GM23338 (cell line): ENCODE data around the gene APOBEC3B. TPM values are rescaled to one million over a fixed set of nuclear protein-coding genes. Genes with fewer than 3 reads are reported as not detected.
A peak's percentile ranks its signal among the peaks of the same experiment; 100 is the strongest.

Experiments used
- ATAC-seq: fragments of 200-7000 bp; cut with Tn5 transposase; 3 replicates; pipeline ENCODE4 v1.9.1; 2020
- DNase-seq: peaks from one replicate; pipeline ENCODE4 v3.0.0-alpha.2; 2015; ENCODE audit warnings: low spot score
- H2AFZ ChIP-seq: fragments of 200-600 bp; sonication (generic); 2 replicates; pipeline ENCODE4 v1.8.0; 2016; ENCODE audit warnings: antibody characterized with exemption, mild to moderate bottlenecking, moderate library complexity
- H3F3A ChIP-seq: fragments of 200-600 bp; sonication (generic); replicated peaks from 2 replicates; pipeline ENCODE4 v1.8.0; 2017; ENCODE audit warnings: antibody characterized with exemption, mixed run types, low read depth
- H3K27ac ChIP-seq: fragments of 200-600 bp; sonication (generic); 2 replicates; pipeline ENCODE4 v1.6.1; 2016; ENCODE audit warnings: low read depth
- H3K27me3 ChIP-seq: fragments of 200-600 bp; sonication (generic); 2 replicates; pipeline ENCODE4 v1.8.0; 2016; ENCODE audit warnings: mild to moderate bottlenecking, mixed run types, moderate library complexity; ENCODE audit not compliant: insufficient read depth
- H3K36me3 ChIP-seq: fragments of 200-600 bp; sonication (generic); 2 replicates; pipeline ENCODE4 v1.8.0; 2016; ENCODE audit warnings: mild to moderate bottlenecking; ENCODE audit not compliant: insufficient read depth
- H3K4me1 ChIP-seq: fragments of 200-600 bp; sonication (generic); 2 replicates; pipeline ENCODE4 v1.8.0; 2016; ENCODE audit warnings: mild to moderate bottlenecking, moderate library complexity; ENCODE audit not compliant: insufficient read depth
- H3K4me2 ChIP-seq: fragments of 200-600 bp; sonication (generic); 2 replicates; pipeline ENCODE4 v1.7.1; 2017; ENCODE audit warnings: mixed run types
- H3K4me3 ChIP-seq: fragments of 200-600 bp; sonication (generic); 2 replicates; pipeline ENCODE4 v1.6.1; 2016; ENCODE audit warnings: mixed run types
- H3K79me2 ChIP-seq: fragments of 200-600 bp; sonication (generic); replicated peaks from 2 replicates; pipeline ENCODE4 v1.8.0; 2017; ENCODE audit warnings: mild to moderate bottlenecking; ENCODE audit not compliant: insufficient read depth
- H3K9me2 ChIP-seq: fragments of 200-600 bp; sonication (generic); 2 replicates; pipeline ENCODE4 v1.8.0; 2017; ENCODE audit not compliant: insufficient read depth
- H4K20me1 ChIP-seq: fragments of 200-600 bp; sonication (generic); replicated peaks from 2 replicates; pipeline ENCODE4 v1.8.0; 2017; ENCODE audit warnings: mild to moderate bottlenecking; ENCODE audit not compliant: insufficient read depth
- H3K27ac Mint-ChIP-seq: 2 replicates; pipeline ENCODE4 v1.8.0; 2020; ENCODE audit warnings: inconsistent platforms, mild to moderate bottlenecking, moderate library complexity, mixed read lengths
- H3K27me3 Mint-ChIP-seq: 3 replicates; pipeline ENCODE4 v1.8.0; 2022; ENCODE audit warnings: low read depth, mild to moderate bottlenecking, moderate library complexity, mixed read lengths, inconsistent platforms; ENCODE audit not compliant: insufficient read depth, poor library complexity
- H3K36me3 Mint-ChIP-seq: 3 replicates; pipeline ENCODE4 v1.8.0; 2021; ENCODE audit warnings: low read depth, mild to moderate bottlenecking, inconsistent platforms, moderate library complexity, mixed read lengths
- H3K4me1 Mint-ChIP-seq: 3 replicates; pipeline ENCODE4 v1.8.0; 2020; ENCODE audit warnings: mild to moderate bottlenecking, inconsistent platforms, mixed read lengths
- H3K4me3 Mint-ChIP-seq: 3 replicates; pipeline ENCODE4 v1.8.0; 2021; ENCODE audit warnings: moderate library complexity, mild to moderate bottlenecking, inconsistent platforms, mixed read lengths
- H3K9me3 Mint-ChIP-seq: 3 replicates; pipeline ENCODE4 v1.8.0; 2020; ENCODE audit warnings: moderate library complexity, mild to moderate bottlenecking, inconsistent platforms, mixed read lengths
- CTCF ChIP-seq, 2 experiments: fragments of 200-600 bp in 1 of 2; sonication (generic) in 1 of 2; conservative IDR thresholded peaks; 2 replicates each; pipeline versions ENCODE4 v1.5.1 to v1.6.1; 2016 to 2017; ENCODE audit warnings: antibody characterized with exemption in 2 of 2, low read depth in 2 of 2, mild to moderate bottlenecking in 2 of 2, moderate library complexity in 1 of 2
- EZH2phosphoT487 ChIP-seq: fragments of 200-600 bp; sonication (generic); IDR thresholded peaks from one replicate; pipeline ENCODE4 v1.8.1; 2018; ENCODE audit warnings: antibody characterized with exemption; ENCODE audit not compliant: unreplicated experiment
- ZNF114 ChIP-seq: fragments of 250-450 bp; sonication (Bioruptor Pico); IDR thresholded peaks from 2 replicates; pipeline ENCODE4 v1.5.0; 2020; ENCODE audit warnings: mild to moderate bottlenecking, moderate library complexity
- ZNF462 ChIP-seq: fragments of 250-450 bp; sonication (Bioruptor Pico); IDR thresholded peaks from 2 replicates; pipeline ENCODE4 v1.5.0; 2020; ENCODE audit warnings: mild to moderate bottlenecking, moderate library complexity
- polyA plus RNA-seq: library from polyadenylated mRNA; unstranded; fragments of >200 nt; fragmentation: Nextera tagmentation; extraction: Ambion mirVana; gene quantifications from 2 replicates; pipeline ENCODE4 v1.2.1, GENCODE V29; 2016
- total RNA-seq: library from RNA; depleted of rRNA; stranded (reverse); fragments of >200 nt; shearing (Covaris generic); gene quantifications from 2 replicates; pipeline ENCODE4 v1.2.3, GENCODE V29; 2014

The APOBEC3B gene
- total and polyA plus RNA-seq, 2 experiments from 2014 or later, result 7.0 to 9.2 TPM

DNA sequence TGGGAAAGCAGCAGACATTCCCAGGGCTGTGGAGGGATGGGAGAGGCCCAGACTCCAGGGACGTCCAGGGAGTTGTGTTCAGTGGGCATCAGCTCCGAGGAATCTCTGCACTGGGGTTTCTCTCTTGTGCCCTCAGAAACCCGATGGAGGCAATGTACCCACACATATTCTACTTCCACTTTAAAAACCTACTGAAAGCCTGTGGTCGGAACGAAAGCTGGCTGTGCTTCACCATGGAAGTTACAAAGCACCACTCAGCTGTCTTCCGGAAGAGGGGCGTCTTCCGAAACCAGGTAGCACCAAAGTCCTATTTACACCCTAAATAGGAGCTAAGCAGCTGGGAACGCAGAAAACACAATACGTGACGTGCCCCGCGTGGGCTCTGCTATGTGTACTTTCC is 47.1 kb downstream of the APOBEC3B start:
- peaks cover 18% of the 10 kb centered on the region for H3K4me1 ChIP-seq
- H3K79me2 ChIP-seq, result no peaks in the 10 kb centered on the region
- ATAC-seq (no peak), DNase-seq (no peak)
- H2AFZ ChIP-seq, result no peak overlapping the region
- Mint-ChIP-seq H3K36me3 (peaks cover 22% of the 10 kb centered on the region), H3K4me1 (peaks cover 52% of the 10 kb centered on the region), H3K27ac (no peak overlapping the region), H3K27me3 (peaks cover 14% of the 10 kb centered on the region), H3K4me3 (no peak overlapping the region), H3K9me3 (no peaks in the 10 kb centered on the region; the same call in 2 of the 3 replicates)
- no peaks in the 10 kb centered on the region for H3K9me2 ChIP-seq
- H3F3A ChIP-seq, result no peaks in the 10 kb centered on the region
- peak overlapping the region; percentile 39; the same call in 1 of the 2 replicates for H3K27ac ChIP-seq
- no peaks in the 10 kb centered on the region for H4K20me1 ChIP-seq
- H3K36me3 ChIP-seq, result no peaks in the 10 kb centered on the region
- no peak for TF ChIP-seq ZNF462
- TF ChIP-seq EZH2phosphoT487, result no peak
- no peak for TF ChIP-seq CTCF (conservative IDR thresholded peaks at IDR 0.05; ENCODE audit: low read depth in 2 of 2)
- no peak overlapping the region for H3K4me2 ChIP-seq
- no peaks in the 10 kb centered on the region for H3K27me3 ChIP-seq
- H3K4me3 ChIP-seq, result no peak overlapping the region

- no peak for ATAC-seq
- no peak for DNase-seq
- no peaks in the 10 kb centered on the region for H3K27me3 ChIP-seq
- H3K4me2 ChIP-seq, result 0 out of 2 replicates have a peak overlapping the region, but pooled peaks have one; percentile 20
- 0 out of 2 replicates have a peak overlapping the region, but pooled peaks have one; percentile 39 for H3K27ac ChIP-seq
- no peak overlapping the region for H2AFZ ChIP-seq
- Mint-ChIP-seq H3K4me3 (no peak overlapping the region), H3K27ac (peak overlapping the region; percentile 47), H3K36me3 (peaks cover 18% of the 10 kb centered on the region; the same call in 2 of the 3 replicates), H3K9me3 (no peaks in the 10 kb centered on the region; the same call in 2 of the 3 replicates), H3K4me1 (peaks cover 45% of the 10 kb centered on the region), H3K27me3 (peaks cover 15% of the 10 kb centered on the region)
- no peaks in the 10 kb centered on the region for H3K79me2 ChIP-seq
- H3F3A ChIP-seq, result no peaks in the 10 kb centered on the region
- no peaks in the 10 kb centered on the region for H3K36me3 ChIP-seq
- H3K4me1 ChIP-seq, result peaks cover 18% of the 10 kb centered on the region
- no peak overlapping the region for H3K4me3 ChIP-seq
- no peaks in the 10 kb centered on the region for H4K20me1 ChIP-seq
- no peaks in the 10 kb centered on the region for H3K9me2 ChIP-seq
- TF ChIP-seq ZNF462, result no peak
- TF ChIP-seq ZNF114, result no peak
These were observed 48.6 kb downstream of the APOBEC3B start for GRCh38 chr22:39030705-39031104.
